ENCODE data around the gene NAV2. TPM values are rescaled to one million over a fixed set of nuclear protein-coding genes. Genes with fewer than 3 reads are reported as not detected.
A peak's percentile ranks its signal among the peaks of the same experiment; 100 is the strongest.
"Not testable (repeated sequence)": the region's sequence is repeated elsewhere in the genome, so short reads cannot be mapped to it uniquely, and the experiment has no call there.

Gene NAV2
- polyA plus RNA-seq, 3 donors from 2014 or later: 0.66 TPM; not detected in 2

DNA sequence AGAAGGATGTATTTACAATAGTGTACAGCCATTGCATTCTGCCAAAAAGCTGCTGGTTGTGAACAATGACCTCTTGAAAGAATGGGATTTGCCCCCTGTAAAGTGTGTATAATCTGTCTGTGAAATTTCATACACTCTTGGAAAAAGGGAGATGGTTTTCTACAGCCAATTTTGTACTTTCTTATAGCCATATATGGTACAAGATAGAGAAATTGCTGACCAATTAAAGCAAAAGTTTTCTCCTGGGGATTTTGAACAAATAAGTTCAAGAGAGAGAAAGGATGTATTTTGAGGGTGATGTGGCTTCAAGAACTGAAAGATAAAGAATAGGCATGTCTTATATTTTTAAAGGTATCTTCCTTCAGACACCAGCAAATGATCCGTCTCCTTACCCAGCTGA is 211.0 kb downstream of the NAV2 start:
- Mint-ChIP-seq H3K27ac (no peak overlapping the region), H3K9me3 (no peaks in the 10 kb centered on the region), H3K27me3 (ENCODE audit: low read depth in 3 of 3) (peaks cover 3 to 12% (median 3%) of the 10 kb centered on the region in 3 donors), H3K4me3 (no peak overlapping the region), H3K36me3 (no peaks in the 10 kb centered on the region), H3K4me1 (no peaks in the 10 kb centered on the region)
- no peak for DNase-seq

DNA sequence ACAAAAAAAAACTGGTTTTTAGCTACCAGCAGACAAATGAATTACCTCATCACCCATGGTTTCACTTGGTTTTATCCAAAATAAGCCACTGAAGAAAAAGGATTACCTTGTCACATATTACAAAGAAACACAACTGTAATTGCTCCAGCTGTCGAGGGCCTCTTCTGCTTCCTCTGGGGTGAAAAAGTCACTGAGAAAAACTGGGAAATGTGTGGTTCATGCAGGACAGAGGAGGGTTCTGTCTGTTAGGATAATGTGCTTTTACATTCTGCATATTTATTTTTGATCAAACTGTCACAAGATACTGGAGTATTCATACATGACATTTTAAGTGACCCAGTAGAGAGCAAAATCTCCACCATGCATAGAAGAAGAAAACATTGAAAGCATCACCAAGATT is 211.7 kb downstream of the NAV2 start:
- Mint-ChIP-seq H3K36me3 (no peaks in the 10 kb centered on the region), H3K27me3 (ENCODE audit: low read depth in 3 of 3) (peaks cover 3 to 10% (median 3%) of the 10 kb centered on the region in 3 donors), H3K4me3 (no peak overlapping the region), H3K9me3 (no peaks in the 10 kb centered on the region), H3K27ac (no peak overlapping the region), H3K4me1 (no peaks in the 10 kb centered on the region)
- DNase-seq: no peak

DNA sequence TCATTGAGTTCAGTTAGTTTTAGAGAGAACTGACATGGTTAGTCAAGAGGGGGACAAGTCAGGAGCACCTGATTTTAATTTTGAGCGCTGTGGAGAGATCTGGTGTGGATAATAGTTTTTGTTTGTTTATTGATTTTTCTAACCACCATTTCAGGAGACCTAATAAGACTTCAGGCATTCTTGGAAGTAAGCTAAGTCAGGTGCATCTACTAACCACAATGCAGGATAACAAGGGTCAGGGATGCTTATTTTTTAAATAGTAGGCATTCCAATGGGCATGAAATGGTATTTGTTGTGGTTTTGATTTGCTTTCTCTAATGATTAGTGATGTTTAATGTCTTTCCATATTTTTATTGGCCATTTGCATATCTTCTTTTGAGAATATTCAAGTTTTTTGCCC is 212.1 kb downstream of the NAV2 start:
- no peaks in the 10 kb centered on the region for H3K4me1 Mint-ChIP-seq
- no peak overlapping the region for H3K4me3 Mint-ChIP-seq
- H3K36me3 Mint-ChIP-seq: no peaks in the 10 kb centered on the region
- peaks cover 3 to 10% (median 4%) of the 10 kb centered on the region in 3 donors for H3K27me3 Mint-ChIP-seq (ENCODE audit: low read depth in 3 of 3)
- H3K27ac Mint-ChIP-seq: no peak overlapping the region
- H3K9me3 Mint-ChIP-seq: no peaks in the 10 kb centered on the region
- DNase-seq: no peak

DNA sequence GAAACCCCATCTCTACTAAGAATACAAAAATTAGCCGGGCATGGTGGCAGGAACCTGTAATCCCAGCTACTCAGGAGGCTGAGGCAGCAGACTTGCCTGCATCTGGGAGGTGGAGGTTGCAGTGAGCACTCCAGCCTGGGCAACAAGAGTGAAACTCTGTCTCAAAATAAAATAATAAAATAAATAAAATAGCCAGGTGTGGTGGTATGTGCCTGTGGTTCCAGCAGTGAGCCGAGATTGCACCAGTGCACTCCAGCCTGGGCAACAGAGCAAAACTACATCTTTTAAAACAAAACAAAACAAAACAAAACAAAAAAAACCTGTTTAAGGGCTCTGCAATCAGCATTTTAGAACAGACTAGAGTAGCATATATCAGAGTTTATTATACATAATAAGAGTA is 214.8 kb downstream of the NAV2 start:
- H3K36me3 Mint-ChIP-seq; DNase-seq; H3K9me3 Mint-ChIP-seq; H3K4me1 Mint-ChIP-seq; H3K4me3 Mint-ChIP-seq; H3K27ac Mint-ChIP-seq; H3K27me3 Mint-ChIP-seq (ENCODE audit: low read depth in 3 of 3): not testable (repeated sequence)

DNA sequence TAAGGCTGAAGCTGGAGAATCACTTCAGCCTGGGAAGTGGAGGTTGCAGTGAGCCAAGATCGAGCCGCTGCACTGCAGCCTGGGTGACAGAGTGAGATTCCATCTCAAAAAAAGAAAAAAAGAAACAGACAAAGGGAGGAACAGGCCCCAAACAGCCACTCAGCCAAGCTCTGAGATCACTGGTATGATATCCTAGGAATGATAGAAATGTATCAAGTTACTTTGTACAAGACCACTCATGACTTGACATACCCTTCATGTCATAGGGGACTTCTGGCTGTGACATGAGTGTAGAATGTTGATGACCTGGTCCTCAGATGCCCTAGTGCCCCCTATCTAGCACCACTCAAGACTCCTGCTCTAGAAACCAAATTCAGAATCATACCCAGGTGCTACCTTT is 216.5 kb downstream of the NAV2 start:
- no peaks in the 10 kb centered on the region for H3K36me3 Mint-ChIP-seq
- H3K4me3 Mint-ChIP-seq: no peak overlapping the region
- peaks cover 0 to 6% (median 4%) of the 10 kb centered on the region in 3 donors for H3K27me3 Mint-ChIP-seq (ENCODE audit: low read depth in 3 of 3)
- no peaks in the 10 kb centered on the region for H3K4me1 Mint-ChIP-seq
- no peaks in the 10 kb centered on the region for H3K9me3 Mint-ChIP-seq
- no peak overlapping the region for H3K27ac Mint-ChIP-seq
- no peak for DNase-seq

DNA sequence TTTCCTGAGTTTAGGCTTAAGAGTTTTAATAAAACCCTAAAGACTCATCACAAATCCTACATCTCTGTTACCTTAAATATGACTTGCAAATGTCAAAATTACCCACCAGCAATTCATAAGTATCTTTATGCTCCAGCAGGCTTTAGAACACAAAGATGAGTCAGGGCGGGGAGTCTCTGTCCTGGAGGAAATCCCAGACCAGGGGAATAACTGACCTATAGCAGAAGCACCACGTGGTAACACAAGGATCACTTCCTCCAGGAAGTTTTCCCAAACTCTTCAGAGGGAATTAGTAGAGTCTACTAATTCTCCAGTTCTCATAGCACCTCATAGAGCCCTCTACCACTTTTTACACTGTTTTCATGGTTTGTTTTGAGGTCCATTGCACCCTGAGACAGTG is 217.0 kb downstream of the NAV2 start:
- Mint-ChIP-seq H3K9me3 (no peaks in the 10 kb centered on the region), H3K27me3 (ENCODE audit: low read depth in 3 of 3) (peaks cover 0 to 6% (median 2%) of the 10 kb centered on the region in 3 donors), H3K27ac (no peak overlapping the region), H3K36me3 (no peaks in the 10 kb centered on the region), H3K4me1 (no peaks in the 10 kb centered on the region), H3K4me3 (no peak overlapping the region)
- DNase-seq: no peak

DNA sequence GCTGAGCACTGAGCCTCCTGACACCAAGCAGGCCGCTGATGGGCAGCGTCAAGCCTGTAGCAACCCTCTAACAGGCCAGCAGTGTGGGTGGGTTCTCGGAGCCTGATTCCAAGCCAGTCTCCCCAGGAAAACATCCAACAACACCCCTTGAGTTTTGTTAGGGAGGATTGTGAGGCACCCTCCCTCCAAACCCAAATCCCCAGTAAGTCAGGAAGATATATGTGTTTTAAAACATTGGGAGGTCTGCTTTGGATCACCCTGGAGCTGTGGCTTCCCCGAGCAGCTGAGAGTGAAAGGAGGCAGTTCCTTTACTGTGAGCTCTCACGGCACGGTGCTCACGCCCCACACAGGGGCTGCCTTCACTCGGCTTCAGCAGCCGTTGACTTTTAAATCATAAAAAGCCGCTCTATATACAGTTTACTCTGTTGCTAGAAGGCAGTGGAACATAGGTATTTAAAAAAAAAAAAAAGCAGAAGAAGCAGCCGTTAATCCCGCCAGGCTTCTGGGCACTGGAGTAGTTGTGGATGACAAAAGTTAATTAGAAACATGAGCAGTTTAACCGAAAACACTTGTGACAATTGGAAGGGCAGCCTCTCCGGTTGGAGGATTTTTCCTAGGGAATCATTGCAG is 218.6 kb downstream of the NAV2 start:
- Mint-ChIP-seq H3K27me3 (ENCODE audit: low read depth in 3 of 3) (peaks cover 0 to 4% (median 3%) of the 10 kb centered on the region in 3 donors), H3K9me3 (no peaks in the 10 kb centered on the region), H3K27ac (no peak overlapping the region), H3K4me1 (no peaks in the 10 kb centered on the region), H3K4me3 (no peak overlapping the region), H3K36me3 (no peaks in the 10 kb centered on the region)
- no peak for DNase-seq

DNA sequence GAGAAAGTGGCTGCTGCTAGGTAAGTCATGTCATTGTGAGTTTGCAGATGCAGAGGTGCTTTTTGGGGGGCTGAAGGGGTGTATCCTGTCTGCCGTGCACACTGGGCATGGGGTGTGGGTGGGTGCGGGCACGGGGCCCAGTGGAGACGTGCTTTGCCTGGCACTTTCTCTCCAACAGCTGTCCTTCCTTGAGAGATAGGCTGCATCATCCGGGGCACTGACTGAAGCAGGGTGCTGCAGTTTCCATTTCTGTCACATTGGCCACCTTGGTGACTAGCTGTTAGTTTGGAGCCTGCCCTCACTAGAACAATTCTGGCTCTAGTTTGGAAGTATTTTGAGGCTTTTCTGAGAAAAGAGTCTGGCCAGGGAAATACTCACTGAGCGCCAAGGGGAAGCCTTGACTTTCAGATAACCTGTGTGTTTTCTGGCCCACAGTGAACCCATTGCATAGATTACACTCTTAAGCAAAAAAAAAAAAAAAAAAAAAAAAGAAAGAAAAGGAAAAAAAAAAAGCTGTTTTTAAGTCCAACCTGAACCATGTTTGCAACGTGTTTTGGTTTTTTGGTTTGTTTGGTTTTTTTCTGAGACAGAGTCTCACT is 219.2 kb downstream of the NAV2 start:
- DNase-seq: no peak
- Mint-ChIP-seq H3K9me3 (no peaks in the 10 kb centered on the region), H3K4me3 (no peak overlapping the region), H3K4me1 (no peaks in the 10 kb centered on the region), H3K27ac (no peak overlapping the region), H3K27me3 (ENCODE audit: low read depth in 3 of 3) (peaks cover 0 to 3% (median 3%) of the 10 kb centered on the region in 3 donors), H3K36me3 (no peaks in the 10 kb centered on the region)

DNA sequence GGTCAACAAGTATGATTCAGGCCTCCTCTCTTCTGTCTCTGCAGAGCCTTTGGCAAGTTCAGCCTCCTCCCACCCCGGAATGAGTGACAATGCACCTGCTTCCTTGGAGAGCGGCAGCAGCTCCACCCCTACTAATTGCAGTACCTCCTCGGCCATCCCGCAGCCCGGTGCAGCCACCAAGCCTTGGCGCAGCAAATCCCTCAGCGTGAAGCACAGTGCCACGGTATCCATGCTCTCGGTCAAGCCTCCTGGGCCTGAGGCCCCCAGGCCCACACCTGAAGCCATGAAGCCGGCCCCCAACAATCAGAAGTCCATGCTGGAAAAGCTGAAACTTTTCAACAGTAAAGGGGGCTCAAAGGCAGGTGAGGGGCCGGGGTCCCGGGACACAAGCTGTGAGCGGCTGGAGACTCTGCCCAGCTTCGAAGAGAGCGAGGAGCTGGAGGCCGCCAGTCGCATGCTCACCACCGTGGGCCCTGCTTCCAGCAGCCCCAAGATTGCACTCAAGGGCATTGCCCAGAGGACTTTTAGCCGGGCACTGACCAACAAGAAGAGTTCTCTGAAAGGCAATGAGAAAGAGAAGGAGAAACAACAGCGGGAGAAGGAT is 220.6 kb downstream of the NAV2 start:
- no peak overlapping the region for H3K27ac Mint-ChIP-seq
- no peaks in the 10 kb centered on the region for H3K36me3 Mint-ChIP-seq
- no peaks in the 10 kb centered on the region for H3K9me3 Mint-ChIP-seq
- DNase-seq: no peak
- no peaks in the 10 kb centered on the region for H3K4me1 Mint-ChIP-seq
- H3K27me3 Mint-ChIP-seq (ENCODE audit: low read depth in 3 of 3): peaks cover 0 to 5% (median 3%) of the 10 kb centered on the region in 3 donors
- H3K4me3 Mint-ChIP-seq: no peak overlapping the region

DNA sequence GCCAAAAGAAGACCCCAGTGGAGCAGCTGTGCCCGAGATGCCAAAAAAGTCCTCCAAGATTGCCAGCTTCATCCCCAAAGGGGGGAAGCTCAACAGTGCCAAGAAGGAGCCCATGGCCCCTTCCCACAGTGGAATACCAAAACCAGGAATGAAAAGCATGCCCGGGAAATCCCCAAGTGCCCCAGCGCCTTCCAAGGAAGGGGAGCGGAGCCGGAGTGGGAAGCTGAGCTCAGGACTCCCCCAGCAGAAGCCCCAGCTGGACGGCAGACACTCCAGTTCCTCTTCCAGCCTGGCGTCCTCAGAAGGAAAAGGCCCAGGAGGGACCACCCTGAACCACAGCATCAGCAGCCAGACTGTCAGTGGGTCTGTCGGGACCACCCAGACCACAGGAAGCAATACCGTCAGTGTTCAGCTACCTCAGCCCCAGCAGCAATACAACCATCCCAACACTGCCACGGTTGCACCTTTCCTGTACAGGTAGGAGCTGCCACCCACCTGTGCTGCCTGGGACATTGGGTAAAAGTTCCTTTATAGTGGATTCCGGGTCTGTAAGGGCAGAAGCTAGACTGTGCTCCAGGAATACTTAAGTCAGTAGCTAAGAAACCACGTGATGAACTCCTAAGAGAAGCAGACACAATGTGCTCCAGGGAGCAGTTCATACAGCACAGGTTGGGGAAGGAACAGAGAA is 221.3 kb downstream of the NAV2 start:
- no peaks in the 10 kb centered on the region for H3K36me3 Mint-ChIP-seq
- no peaks in the 10 kb centered on the region for H3K9me3 Mint-ChIP-seq
- peaks cover 0 to 5% (median 3%) of the 10 kb centered on the region in 3 donors for H3K27me3 Mint-ChIP-seq (ENCODE audit: low read depth in 3 of 3)
- no peak overlapping the region for H3K4me3 Mint-ChIP-seq
- no peak overlapping the region for H3K27ac Mint-ChIP-seq
- no peak for DNase-seq
- no peaks in the 10 kb centered on the region for H3K4me1 Mint-ChIP-seq

DNA sequence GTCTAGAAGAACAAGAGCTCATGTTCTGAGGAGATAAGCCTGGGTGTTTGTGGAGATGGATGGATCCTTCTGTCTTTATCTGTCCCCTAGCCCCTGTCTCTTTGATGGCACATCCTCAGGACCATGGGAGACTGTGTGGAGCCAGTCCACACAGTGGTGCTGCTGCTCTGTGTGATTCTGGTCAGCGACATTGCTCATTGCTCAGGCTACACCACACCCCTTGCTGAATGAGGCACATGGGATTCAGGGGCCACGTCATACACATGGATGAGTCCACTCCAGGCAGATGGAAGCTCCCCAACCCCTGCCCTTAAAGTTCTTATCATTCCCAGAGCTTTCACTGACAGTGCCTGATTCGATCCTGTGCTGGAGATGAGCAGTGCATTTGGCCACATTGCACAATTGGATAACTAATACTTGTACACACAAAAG is 222.2 kb downstream of the NAV2 start:
- no peak for DNase-seq
- no peaks in the 10 kb centered on the region for H3K4me1 Mint-ChIP-seq
- no peaks in the 10 kb centered on the region for H3K36me3 Mint-ChIP-seq
- no peak overlapping the region for H3K4me3 Mint-ChIP-seq
- no peak overlapping the region for H3K27ac Mint-ChIP-seq
- H3K9me3 Mint-ChIP-seq: no peaks in the 10 kb centered on the region
- H3K27me3 Mint-ChIP-seq (ENCODE audit: low read depth in 3 of 3): peaks cover 0 to 5% (median 3%) of the 10 kb centered on the region in 3 donors

DNA sequence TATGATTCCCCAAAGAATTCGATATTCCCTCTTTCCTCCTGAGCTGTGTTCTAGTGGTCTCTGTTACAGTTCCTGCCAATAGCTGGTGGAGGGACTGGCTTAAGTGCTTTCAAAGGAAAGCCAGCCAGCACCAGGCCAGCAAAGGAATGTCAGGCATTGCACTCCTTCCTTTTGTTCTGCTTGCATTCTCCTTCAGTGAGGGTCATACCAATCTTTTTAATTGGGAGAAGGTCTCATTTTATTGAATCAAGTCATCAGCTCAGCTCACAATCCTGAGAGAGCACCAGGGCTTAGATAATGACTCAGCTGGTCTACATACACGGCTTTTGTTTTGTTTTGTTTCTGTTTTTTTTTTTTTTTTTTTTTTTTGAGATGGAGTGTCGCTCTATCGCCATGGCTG is 222.9 kb downstream of the NAV2 start:
- H3K36me3 Mint-ChIP-seq: no peaks in the 10 kb centered on the region
- H3K27ac Mint-ChIP-seq: no peak overlapping the region
- no peaks in the 10 kb centered on the region for H3K9me3 Mint-ChIP-seq
- no peak for DNase-seq
- no peak overlapping the region for H3K4me3 Mint-ChIP-seq
- H3K27me3 Mint-ChIP-seq (ENCODE audit: low read depth in 3 of 3): peaks cover 0 to 5% (median 3%) of the 10 kb centered on the region in 3 donors
- H3K4me1 Mint-ChIP-seq: no peaks in the 10 kb centered on the region

DNA sequence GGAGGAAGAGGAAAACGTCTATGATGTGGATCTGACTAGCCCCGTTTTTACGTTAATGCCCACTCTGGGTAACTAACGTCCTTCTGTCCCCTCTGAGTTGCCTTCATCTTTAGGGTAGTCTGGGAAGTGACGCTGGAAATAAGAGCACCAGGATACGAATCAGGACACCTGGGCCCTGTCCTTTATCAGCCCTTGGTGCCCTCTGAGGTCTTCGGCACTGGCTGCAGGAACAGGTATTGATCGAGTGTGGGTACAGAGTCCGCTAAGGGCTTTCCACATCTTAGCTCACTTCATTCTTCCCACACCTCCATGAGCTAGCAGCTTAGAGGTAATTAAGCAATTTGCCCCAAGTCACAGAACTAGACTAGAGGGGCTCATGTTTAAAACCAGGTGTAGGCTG is 223.8 kb downstream of the NAV2 start:
- Mint-ChIP-seq H3K27ac (no peak overlapping the region), H3K9me3 (no peaks in the 10 kb centered on the region), H3K4me1 (no peaks in the 10 kb centered on the region), H3K36me3 (no peaks in the 10 kb centered on the region), H3K4me3 (no peak overlapping the region), H3K27me3 (ENCODE audit: low read depth in 3 of 3) (peaks cover 0 to 5% (median 3%) of the 10 kb centered on the region in 3 donors)
- no peak for DNase-seq

DNA sequence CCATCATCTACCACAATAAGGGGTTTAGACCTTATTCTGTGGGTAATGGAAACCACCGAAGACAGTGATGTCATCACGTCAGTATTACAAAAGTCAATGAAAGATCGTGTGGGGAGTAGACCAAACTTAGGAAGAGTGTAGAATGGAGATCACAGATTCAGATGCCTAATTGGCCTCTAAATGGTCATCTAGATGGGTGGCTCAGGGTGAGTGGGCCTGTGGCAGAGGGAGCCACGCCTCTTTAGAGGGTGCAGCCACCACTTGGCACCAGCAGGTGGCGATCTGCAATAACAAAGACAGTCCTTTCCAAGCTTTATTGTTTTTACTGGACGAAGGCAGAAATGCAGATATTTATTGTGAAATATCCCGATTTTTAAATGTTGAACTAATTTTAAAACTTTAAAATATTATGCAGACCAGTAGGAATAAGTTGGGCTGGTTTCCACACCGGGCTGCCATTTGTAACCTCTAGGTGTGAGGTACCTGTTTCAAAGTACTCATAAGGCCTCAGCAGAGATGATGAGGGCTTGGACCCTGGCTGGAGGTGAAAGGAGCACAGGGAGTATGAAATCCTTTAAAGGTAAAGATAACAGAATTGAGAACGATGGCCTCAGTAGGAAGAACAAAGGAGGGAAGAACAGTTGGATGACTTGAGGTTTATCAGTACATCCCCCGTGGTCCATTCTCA is 225.7 kb downstream of the NAV2 start:
- no peak overlapping the region for H3K4me3 Mint-ChIP-seq
- H3K4me1 Mint-ChIP-seq: no peaks in the 10 kb centered on the region
- no peak overlapping the region for H3K27ac Mint-ChIP-seq
- H3K9me3 Mint-ChIP-seq: no peaks in the 10 kb centered on the region
- no peaks in the 10 kb centered on the region for H3K36me3 Mint-ChIP-seq
- H3K27me3 Mint-ChIP-seq (ENCODE audit: low read depth in 3 of 3): peaks cover 0 to 3% (median 2%) of the 10 kb centered on the region in 3 donors
- peak; percentile 17 to 30 (median 24) for DNase-seq
